Endothelial cell (in vitro differentiated cells): ENCODE results near the gene SUPT3H. TPM values are rescaled to one million over a fixed set of nuclear protein-coding genes. Genes with fewer than 3 reads are reported as not detected.

Source experiments
- DNase-seq: peaks from one replicate; pipeline ENCODE4 v3.0.0; 2021; ENCODE audit warnings: low spot score
- H3K27ac Mint-ChIP-seq: one replicate; pipeline ENCODE4 v1.8.0; 2021; ENCODE audit warnings: mixed read lengths, inconsistent platforms; ENCODE audit not compliant: unreplicated experiment
- H3K27me3 Mint-ChIP-seq: one replicate; pipeline ENCODE4 v1.8.0; 2021; ENCODE audit warnings: mild to moderate bottlenecking, moderate library complexity, mixed read lengths, inconsistent platforms; ENCODE audit not compliant: unreplicated experiment
- H3K36me3 Mint-ChIP-seq: one replicate; pipeline ENCODE4 v1.8.0; 2021; ENCODE audit warnings: mild to moderate bottlenecking, low read depth, mixed read lengths, inconsistent platforms; ENCODE audit not compliant: unreplicated experiment
- H3K4me1 Mint-ChIP-seq: one replicate; pipeline ENCODE4 v1.8.0; 2021; ENCODE audit warnings: mild to moderate bottlenecking, mixed read lengths, inconsistent platforms; ENCODE audit not compliant: unreplicated experiment
- H3K4me3 Mint-ChIP-seq: one replicate; pipeline ENCODE4 v1.8.0; 2021; ENCODE audit warnings: mild to moderate bottlenecking, mixed read lengths, inconsistent platforms; ENCODE audit not compliant: unreplicated experiment
- H3K9me3 Mint-ChIP-seq: one replicate; pipeline ENCODE4 v1.8.0; 2021; ENCODE audit warnings: mixed read lengths, inconsistent platforms; ENCODE audit not compliant: unreplicated experiment
- CTCF ChIP-seq: fragments of 200-600 bp; sonication (generic); IDR thresholded peaks from one replicate; pipeline ENCODE4 v1.5.0; 2021; ENCODE audit warnings: antibody characterized with exemption; ENCODE audit not compliant: unreplicated experiment
- total RNA-seq: library from RNA; stranded (reverse); fragmentation: NEBNext Ultra II Directional; extraction: Animal tissue kit (Norgen Biotek cat#: 25700); gene quantifications from one replicate; pipeline ENCODE4 v1.2.1, GENCODE V29; 2021; ENCODE audit not compliant: unreplicated experiment

SUPT3H gene
- total RNA-seq, 1 donor from 2014 or later, result 28.5 TPM

GRCh38 chr6:44951253-44951747, 426.4 kb downstream of the SUPT3H start:
- Mint-ChIP-seq H3K9me3 (peaks cover 6% of the 10 kb centered on the region), H3K27me3 (no peaks in the 10 kb centered on the region), H3K4me3 (no peak overlapping the region), H3K27ac (no peak overlapping the region), H3K4me1 (no peaks in the 10 kb centered on the region), H3K36me3 (peaks cover 23% of the 10 kb centered on the region)
- no peak for TF ChIP-seq CTCF
- DNase-seq, result no peak

- TF ChIP-seq CTCF, result no peak
- Mint-ChIP-seq H3K27ac (no peak overlapping the region), H3K9me3 (peaks cover 8% of the 10 kb centered on the region), H3K36me3 (peaks cover 32% of the 10 kb centered on the region), H3K4me3 (no peak overlapping the region), H3K27me3 (no peaks in the 10 kb centered on the region), H3K4me1 (no peaks in the 10 kb centered on the region)
- DNase-seq, result no peak
Observed at GRCh38 chr6:44949596-44950201, 428.0 kb downstream of the SUPT3H start.

GRCh38 chr6:44943541-44943940, 434.2 kb downstream of the SUPT3H start:
- H3K27me3 Mint-ChIP-seq, result no peaks in the 10 kb centered on the region
- H3K9me3 Mint-ChIP-seq, result peaks cover 8% of the 10 kb centered on the region
- TF ChIP-seq CTCF, result no peak
- H3K27ac Mint-ChIP-seq, result no peak overlapping the region
- no peaks in the 10 kb centered on the region for H3K4me1 Mint-ChIP-seq
- H3K36me3 Mint-ChIP-seq, result peaks cover 15% of the 10 kb centered on the region
- DNase-seq, result no peak
- no peak overlapping the region for H3K4me3 Mint-ChIP-seq

- Mint-ChIP-seq H3K36me3 (peaks cover 15% of the 10 kb centered on the region), H3K27ac (no peak overlapping the region), H3K4me3 (no peak overlapping the region), H3K4me1 (no peaks in the 10 kb centered on the region), H3K9me3 (peaks cover 8% of the 10 kb centered on the region), H3K27me3 (no peaks in the 10 kb centered on the region)
- DNase-seq, result no peak
- TF ChIP-seq CTCF, result no peak
Observed at GRCh38 chr6:44942798-44943197, 434.9 kb downstream of the SUPT3H start.

GRCh38 chr6:44942201-44942600, 435.5 kb downstream of the SUPT3H start:
- no peak for DNase-seq
- Mint-ChIP-seq H3K36me3 (peaks cover 11% of the 10 kb centered on the region), H3K9me3 (peaks cover 8% of the 10 kb centered on the region), H3K4me1 (no peaks in the 10 kb centered on the region), H3K27me3 (no peaks in the 10 kb centered on the region), H3K27ac (no peak overlapping the region), H3K4me3 (no peak overlapping the region)
- TF ChIP-seq CTCF, result no peak
